ENCODE measurements around the gene LGALS8.

The LGALS8 gene

GRCh38 chr1:236520445-236521005 lies 3.3 kb upstream of the LGALS8 start:
- no peak overlapping the region for H3K27ac ChIP-seq (replicated peaks)
- no peak overlapping the region for H3K4me3 ChIP-seq (replicated peaks; ENCODE audit: insufficient read depth, low read length)
- no peak for DNase-seq (ENCODE audit: low read depth in 1 of 2, low spot score in 1 of 2)
- TF ChIP-seq REST (IDR thresholded peaks at IDR 0.05; ENCODE audit: insufficient replicate concordance, low read depth) (no peak), SPI1 (IDR thresholded peaks at IDR 0.05; ENCODE audit: borderline replicate concordance, low read depth) (no peak), CTCF (IDR thresholded peaks at IDR 0.05; ENCODE audit: insufficient read depth, low read length) (no peak), GABPA (IDR thresholded peaks at IDR 0.05; ENCODE audit: low read depth) (no peak), POLR2AphosphoS5 (IDR thresholded peaks at IDR 0.05; ENCODE audit: low read depth) (no peak)
- no peaks in the 10 kb centered on the region for H3K27me3 ChIP-seq (ENCODE audit: insufficient read depth, poor library complexity, severe bottlenecking)

- no peak for TF ChIP-seq POLR2AphosphoS5 (IDR thresholded peaks at IDR 0.05; ENCODE audit: low read depth)
- no peak for DNase-seq (ENCODE audit: low read depth in 1 of 2, low spot score in 1 of 2)
- Histone ChIP-seq H3K4me3 (replicated peaks; ENCODE audit: insufficient read depth, low read length) (peak overlapping the region; percentile 100), H3K27me3 (ENCODE audit: insufficient read depth, poor library complexity, severe bottlenecking) (no peaks in the 10 kb centered on the region), H3K27ac (replicated peaks) (peak overlapping the region; percentile 73)
Observed at GRCh38 chr1:236522937-236523703, 662 bp upstream of the LGALS8 start.

- DNase-seq (ENCODE audit: low read depth in 1 of 2, low spot score in 1 of 2), result peak; percentile 78 to 81
- no peaks in the 10 kb centered on the region for H3K27me3 ChIP-seq (ENCODE audit: insufficient read depth, poor library complexity, severe bottlenecking)
- TF ChIP-seq GABPA (IDR thresholded peaks at IDR 0.05; ENCODE audit: low read depth) (no peak), CTCF (IDR thresholded peaks at IDR 0.05; ENCODE audit: insufficient read depth, low read length) (no peak), REST (IDR thresholded peaks at IDR 0.05; ENCODE audit: insufficient replicate concordance, low read depth) (peak; percentile 26), POLR2AphosphoS5 (IDR thresholded peaks at IDR 0.05; ENCODE audit: low read depth) (peak; percentile 40; the same call in 1 of the 2 replicates), SPI1 (IDR thresholded peaks at IDR 0.05; ENCODE audit: borderline replicate concordance, low read depth) (no peak)
Observed at GRCh38 chr1:236524142-236524894, 536 bp downstream of the LGALS8 start.

GRCh38 chr1:236524895-236525184 lies 1.1 kb downstream of the LGALS8 start:
- H3K27ac ChIP-seq (replicated peaks), result peak overlapping the region; percentile 73
- TF ChIP-seq SPI1 (IDR thresholded peaks at IDR 0.05; ENCODE audit: borderline replicate concordance, low read depth), result peak; percentile 51; the same call in 1 of the 2 replicates
- TF ChIP-seq POLR2AphosphoS5 (IDR thresholded peaks at IDR 0.05; ENCODE audit: low read depth), result no peak
- H3K27me3 ChIP-seq (ENCODE audit: insufficient read depth, poor library complexity, severe bottlenecking), result no peaks in the 10 kb centered on the region
- DNase-seq (ENCODE audit: low read depth in 1 of 2, low spot score in 1 of 2), result no peak
- H3K4me3 ChIP-seq (replicated peaks; ENCODE audit: insufficient read depth, low read length), result peak overlapping the region; percentile 100

More at GRCh38 chr1:236524142-236524894, 536 bp downstream of the LGALS8 start:
- peak overlapping the region; percentile 100 for H3K4me3 ChIP-seq (replicated peaks; ENCODE audit: insufficient read depth, low read length)
- peak overlapping the region; percentile 73 for H3K27ac ChIP-seq (replicated peaks)

Data from HL-60 (cell line).